ENCODE data around the gene TMEM97. TPM values are rescaled to one million over a fixed set of nuclear protein-coding genes. Genes with fewer than 3 reads are reported as not detected.
A peak's percentile ranks its signal among the peaks of the same experiment; 100 is the strongest.
"Not testable (repeated sequence)": the region's sequence is repeated elsewhere in the genome, so short reads cannot be mapped to it uniquely, and the experiment has no call there.

Gene TMEM97
- total and polyA plus RNA-seq, 2 experiments from 2014 or later: 15.9 to 16.3 TPM

GRCh38 chr17:28338056-28338768 lies 19.2 kb downstream of the TMEM97 start:
- no peaks in the 10 kb centered on the region for H3K27me3 ChIP-seq (replicated peaks; ENCODE audit: insufficient read depth)
- H3K79me2 ChIP-seq (ENCODE audit: insufficient read depth): peaks cover 77% of the 10 kb centered on the region
- no peak overlapping the region for H2AFZ ChIP-seq
- peak; percentile 31 for DNase-seq
- peak overlapping the region; percentile 15; the same call in 1 of the 2 replicates for H3K27ac ChIP-seq
- H4K20me1 ChIP-seq (ENCODE audit: insufficient read depth): no peaks in the 10 kb centered on the region; the same call in 1 of the 2 replicates
- 76 to 84% methylated on average over 5 of the region's 5 CpGs for WGBS, 2 experiments (ENCODE audit: low coverage in 1 of 2, low lambda C conversion rate in 2 of 2, missing lambda C conversion rate in 2 of 2)
- H3K36me3 ChIP-seq (ENCODE audit: low read depth): peaks cover 26% of the 10 kb centered on the region
- no peak overlapping the region for H3K9ac ChIP-seq
- TF ChIP-seq EZH2 (IDR thresholded peaks at IDR 0.05; ENCODE audit: insufficient read depth, poor library complexity, severe bottlenecking) (no peak), EZH2phosphoT487 (IDR thresholded peaks at IDR 0.05; ENCODE audit: insufficient read depth, low read depth) (no peak)
- no peak overlapping the region for H3K4me2 ChIP-seq (ENCODE audit: unreplicated experiment)
- H3K4me1 ChIP-seq (ENCODE audit: insufficient read depth): peaks cover 34% of the 10 kb centered on the region
- H3K9me3 ChIP-seq (ENCODE audit: low read depth): no peaks in the 10 kb centered on the region
- peaks cover 21% of the 10 kb centered on the region for H3F3A ChIP-seq (ENCODE audit: insufficient read depth)
- in situ Hi-C loops (cut with MboI): no loop called here
- H3K4me3 ChIP-seq: no peak overlapping the region
- no peaks in the 10 kb centered on the region for H3K9me2 ChIP-seq (ENCODE audit: insufficient read depth)

- 85 to 96% methylated on average over 8 of the region's 8 CpGs for WGBS, 2 experiments (ENCODE audit: low coverage in 1 of 2, low lambda C conversion rate in 2 of 2, missing lambda C conversion rate in 2 of 2)
- H2AFZ ChIP-seq; H4K20me1 ChIP-seq (ENCODE audit: insufficient read depth); H3K9ac ChIP-seq; H3K4me3 ChIP-seq; in situ Hi-C loops (cut with MboI); H3K9me2 ChIP-seq (ENCODE audit: insufficient read depth); DNase-seq; H3K4me2 ChIP-seq (ENCODE audit: unreplicated experiment); H3K9me3 ChIP-seq (ENCODE audit: low read depth); H3K27me3 ChIP-seq (replicated peaks; ENCODE audit: insufficient read depth): not testable (repeated sequence)
- Histone ChIP-seq H3F3A (ENCODE audit: insufficient read depth) (peaks cover 21% of the 10 kb centered on the region), H3K79me2 (ENCODE audit: insufficient read depth) (peaks cover 71% of the 10 kb centered on the region), H3K4me1 (ENCODE audit: insufficient read depth) (peaks cover 29% of the 10 kb centered on the region), H3K36me3 (ENCODE audit: low read depth) (peaks cover 26% of the 10 kb centered on the region), H3K27ac (peak overlapping the region; percentile 15; the same call in 1 of the 2 replicates)
Measured at GRCh38 chr17:28338769-28339212, 19.8 kb downstream of the TMEM97 start.

GRCh38 chr17:28339431-28339830 lies 20.4 kb downstream of the TMEM97 start:
- Histone ChIP-seq H3K79me2 (ENCODE audit: insufficient read depth) (peaks cover 64% of the 10 kb centered on the region), H4K20me1 (ENCODE audit: insufficient read depth) (no peaks in the 10 kb centered on the region; the same call in 1 of the 2 replicates), H3K9me2 (ENCODE audit: insufficient read depth) (no peaks in the 10 kb centered on the region), H3K27me3 (replicated peaks; ENCODE audit: insufficient read depth) (no peaks in the 10 kb centered on the region), H2AFZ (no peak overlapping the region), H3K9ac (no peak overlapping the region), H3K4me3 (no peak overlapping the region), H3F3A (ENCODE audit: insufficient read depth) (peaks cover 16% of the 10 kb centered on the region), H3K4me1 (ENCODE audit: insufficient read depth) (peaks cover 22% of the 10 kb centered on the region), H3K27ac (no peak overlapping the region), H3K36me3 (ENCODE audit: low read depth) (peaks cover 26% of the 10 kb centered on the region), H3K4me2 (ENCODE audit: unreplicated experiment) (no peak overlapping the region), H3K9me3 (ENCODE audit: low read depth) (no peaks in the 10 kb centered on the region)
- TF ChIP-seq EZH2phosphoT487 (IDR thresholded peaks at IDR 0.05; ENCODE audit: insufficient read depth, low read depth): no peak
- no peak for TF ChIP-seq EZH2 (IDR thresholded peaks at IDR 0.05; ENCODE audit: insufficient read depth, poor library complexity, severe bottlenecking)
- in situ Hi-C loops (cut with MboI): no loop called here
- no peak for DNase-seq
- 91 to 93% methylated on average over 15 of the region's 15 CpGs for WGBS, 2 experiments (ENCODE audit: low coverage in 1 of 2, low lambda C conversion rate in 2 of 2, missing lambda C conversion rate in 2 of 2)

- in situ Hi-C loops (cut with MboI): no loop called here
- peaks cover 31% of the 10 kb centered on the region for H3K36me3 ChIP-seq (ENCODE audit: low read depth)
- TF ChIP-seq EZH2 (IDR thresholded peaks at IDR 0.05; ENCODE audit: insufficient read depth, poor library complexity, severe bottlenecking): no peak
- no peak for TF ChIP-seq EZH2phosphoT487 (IDR thresholded peaks at IDR 0.05; ENCODE audit: insufficient read depth, low read depth)
Measured at GRCh38 chr17:28340374-28340773, 21.4 kb downstream of the TMEM97 start.

More at GRCh38 chr17:28340374-28340773, 21.4 kb downstream of the TMEM97 start:
- no peak overlapping the region for H3K27ac ChIP-seq
- no peaks in the 10 kb centered on the region for H3K27me3 ChIP-seq (replicated peaks; ENCODE audit: insufficient read depth)
- H3K9ac ChIP-seq: no peak overlapping the region
- DNase-seq: no peak
- WGBS, 2 experiments (ENCODE audit: low coverage in 1 of 2, low lambda C conversion rate in 2 of 2, missing lambda C conversion rate in 2 of 2): 83 to 84% methylated on average over 4 to 6 of the region's 6 CpGs
- H3K4me3 ChIP-seq: no peak overlapping the region
- H4K20me1 ChIP-seq (ENCODE audit: insufficient read depth): no peaks in the 10 kb centered on the region; the same call in 1 of the 2 replicates
- H2AFZ ChIP-seq: no peak overlapping the region
- no peaks in the 10 kb centered on the region for H3K9me2 ChIP-seq (ENCODE audit: insufficient read depth)
- H3K4me1 ChIP-seq (ENCODE audit: insufficient read depth): peaks cover 21% of the 10 kb centered on the region
- H3K9me3 ChIP-seq (ENCODE audit: low read depth): no peaks in the 10 kb centered on the region
- H3K4me2 ChIP-seq (ENCODE audit: unreplicated experiment): no peak overlapping the region
- H3K79me2 ChIP-seq (ENCODE audit: insufficient read depth): peaks cover 57% of the 10 kb centered on the region
- peaks cover 19% of the 10 kb centered on the region; the same call in 1 of the 2 replicates for H3F3A ChIP-seq (ENCODE audit: insufficient read depth)

Data from GM23248 (cell line).